Occipital lobe (tissue), 2 donors: Measurements from ENCODE around the gene CCDC33. TPM values are rescaled to one million over a fixed set of nuclear protein-coding genes. Genes with fewer than 3 reads are reported as not detected.

Experiments
- DNase-seq: peaks from one replicate; lab custom pipeline; 2025; lab: John Stamatoyannopoulos, UW
- total RNA-seq: library from RNA; depleted of rRNA; stranded (reverse); fragments of >200 nt; gene quantifications from one replicate; pipeline ENCODE4 v1.2.3, GENCODE V29; 2014

The CCDC33 gene
- total RNA-seq, 1 donor from 2014 or later = not detected

GRCh38 chr15:74229686-74230085 is 6.4 kb upstream of the CCDC33 start:
- DNase-seq = no peak

- DNase-seq = no peak
Measured at GRCh38 chr15:74231475-74231874, 4.7 kb upstream of the CCDC33 start.

GRCh38 chr15:74233373-74233772 is 2.8 kb upstream of the CCDC33 start:
- no peak for DNase-seq

- peak; percentile 33 for DNase-seq
Measured at GRCh38 chr15:74233851-74234597, 2.1 kb upstream of the CCDC33 start.

- DNase-seq = no peak
Measured at GRCh38 chr15:74234598-74234875, 1.6 kb upstream of the CCDC33 start.

GRCh38 chr15:74239051-74239705 is 3.1 kb downstream of the CCDC33 start:
- DNase-seq = no peak

GRCh38 chr15:74240002-74240568 is 4.0 kb downstream of the CCDC33 start:
- peak; percentile 75 for DNase-seq

- no peak for DNase-seq
Measured at GRCh38 chr15:74240897-74241614, 4.9 kb downstream of the CCDC33 start.

GRCh38 chr15:74242441-74243185 is 6.5 kb downstream of the CCDC33 start:
- DNase-seq = no peak

- DNase-seq = no peak
Measured at GRCh38 chr15:74243431-74243830, 7.3 kb downstream of the CCDC33 start.

GRCh38 chr15:74244822-74245341 is 8.8 kb downstream of the CCDC33 start:
- no peak for DNase-seq

GRCh38 chr15:74245342-74245931 is 9.3 kb downstream of the CCDC33 start:
- peak; percentile 35 for DNase-seq

- DNase-seq = no peak
Measured at GRCh38 chr15:74250266-74250665, 14.1 kb downstream of the CCDC33 start.

GRCh38 chr15:74251131-74251811 is 15.1 kb downstream of the CCDC33 start:
- DNase-seq = peak; percentile 41

GRCh38 chr15:74252291-74252690 is 16.2 kb downstream of the CCDC33 start:
- no peak for DNase-seq

GRCh38 chr15:74252721-74253120 is 16.6 kb downstream of the CCDC33 start:
- no peak for DNase-seq

- no peak for DNase-seq
Measured at GRCh38 chr15:74253211-74253921, 17.2 kb downstream of the CCDC33 start.

GRCh38 chr15:74257105-74257504 is 21.0 kb downstream of the CCDC33 start:
- no peak for DNase-seq

GRCh38 chr15:74257623-74258022 is 21.5 kb downstream of the CCDC33 start:
- DNase-seq = no peak
